HepG2 (cell line): Measurements from ENCODE around the gene SESN3. TPM values are rescaled to one million over a fixed set of nuclear protein-coding genes. Genes with fewer than 3 reads are reported as not detected.
A peak's percentile ranks its signal among the peaks of the same experiment; 100 is the strongest.

Experiments used
- ATAC-seq: fragments of 200-7000 bp; cut with Tn5 transposase; 3 replicates; pipeline ENCODE4 v1.9.1; 2020; ENCODE audit warnings: mild to moderate bottlenecking, moderate library complexity
- BruUV-seq: library from RNA; stranded (reverse); fragments of 400-500 nt; replicated peaks from 2 replicates; lab custom pipeline; 2021; lab: Mats Ljungman, UMichigan
- CTCF ChIA-PET: fragments of 300-600 bp; formaldehyde crosslinking; extraction: SDS; loops from one replicate; lab custom pipeline; 2021; ENCODE audit warnings: low total read pairs, inconsistent platforms, low intra/inter-chr PET ratio; lab: Yijun Ruan, JAX
- POLR2A ChIA-PET: fragments of 350-600 bp; sonication (Branson Sonifier 250); formaldehyde crosslinking; loops from one replicate; lab custom pipeline; 2020; ENCODE audit warnings: antibody characterized with exemption, inconsistent platforms; lab: Yijun Ruan, JAX
- DNase-seq: peaks from one replicate; pipeline ENCODE4 v3.0.0-alpha.2; 2015; ENCODE audit warnings: low spot score
- FAIRE-seq: peaks from 3 replicates; lab custom pipeline; 2011; peaks lifted over from hg19 to GRCh38; lab: Jason Lieb, UNC
- H2AFZ ChIP-seq: one replicate; pipeline ENCODE4 v1.6.1; 2011; ENCODE audit warnings: low read length, inconsistent platforms
- H3K27ac ChIP-seq: fragments of 300-600 bp; 3 replicates; pipeline ENCODE4 v1.8.0; 2011; ENCODE audit warnings: mixed run types, mild to moderate bottlenecking, mixed read lengths, low read length, inconsistent platforms; ENCODE audit not compliant: insufficient read depth; ENCODE audit errors: extremely low read length
- H3K27me3 ChIP-seq, 2 experiments: fragments of 200-600 bp in 1 of 2; 2 replicates in 1 of 2; 3 replicates in 1 of 2; pipeline versions ENCODE4 v1.6.0 to v1.8.0; 2011; ENCODE audit warnings: low read length in 2 of 2, mild to moderate bottlenecking in 2 of 2, moderate library complexity in 2 of 2, inconsistent platforms in 1 of 2; ENCODE audit not compliant: insufficient read depth in 2 of 2, control insufficient read depth in 1 of 2
- H3K36me3 ChIP-seq, 2 experiments: fragments of 200-600 bp in 1 of 2; replicated peaks in 1 of 2; 2 replicates in 1 of 2; 3 replicates in 1 of 2; pipeline versions ENCODE4 v1.5.1 to v1.8.0; 2011; ENCODE audit warnings: low read length in 2 of 2, inconsistent platforms in 1 of 2; ENCODE audit not compliant: insufficient read depth in 2 of 2, control insufficient read depth in 1 of 2
- H3K4me1 ChIP-seq: 2 replicates; pipeline ENCODE4 v1.5.1; 2012; ENCODE audit warnings: low read length, inconsistent platforms; ENCODE audit not compliant: insufficient read depth
- H3K4me2 ChIP-seq: 2 replicates; pipeline ENCODE4 v1.6.0; 2011; ENCODE audit warnings: low read depth, low read length, inconsistent platforms
- H3K4me3 ChIP-seq, 3 experiments: fragments of 200-600 bp in 1 of 3; sonication (generic), shearing (Covaris generic) in 1 of 3; replicated peaks in 1 of 3; 2 replicates each; pipeline ENCODE4 v1.5.1; 2011 to 2016; ENCODE audit warnings: low read length in 3 of 3, inconsistent platforms in 2 of 3, low read depth in 2 of 3, mild to moderate bottlenecking in 2 of 3, control low read depth in 1 of 3, mixed read lengths in 1 of 3; ENCODE audit not compliant: insufficient read depth in 1 of 3
- H3K79me2 ChIP-seq: one replicate; pipeline ENCODE4 v1.6.1; 2011; ENCODE audit warnings: low read length, inconsistent platforms; ENCODE audit not compliant: insufficient read depth
- H3K9ac ChIP-seq: 2 replicates; pipeline ENCODE4 v1.6.0; 2011; ENCODE audit warnings: mild to moderate bottlenecking, low read depth, low read length, inconsistent platforms; ENCODE audit not compliant: insufficient read depth
- H3K9me3 ChIP-seq: 2 replicates; pipeline ENCODE4 v1.5.1; 2012; ENCODE audit warnings: mild to moderate bottlenecking, low read length
- H4K20me1 ChIP-seq: 2 replicates; pipeline ENCODE4 v1.6.0; 2011; ENCODE audit warnings: inconsistent platforms, mild to moderate bottlenecking, low read length, moderate library complexity; ENCODE audit not compliant: insufficient read depth
- CBX2 ChIP-seq, 2 experiments: fragments of 200-600 bp in 1 of 2; sonication (generic); formaldehyde crosslinking in 1 of 2; IDR thresholded peaks; 2 replicates each; pipeline versions ENCODE4 v1.7.0 to v1.8.1; 2018 to 2022; ENCODE audit warnings: low read depth in 2 of 2, low read length in 1 of 2, mild to moderate bottlenecking in 1 of 2, missing genetic modification reagents in 1 of 2
- CBX5 ChIP-seq: sonication (generic); formaldehyde crosslinking; IDR thresholded peaks from 2 replicates; pipeline ENCODE4 v1.4.0; 2020; ENCODE audit warnings: missing genetic modification reagents, borderline replicate concordance
- RFX5 ChIP-seq: IDR thresholded peaks from 2 replicates; pipeline ENCODE4 v1.6.1; 2011; ENCODE audit warnings: low read depth, low read length, improper control_type of control experiment
- XRCC5 ChIP-seq: fragments of 200-400 bp; formaldehyde crosslinking; optimal IDR thresholded peaks from 2 replicates; pipeline ENCODE3; 2017; ENCODE audit warnings: mild to moderate bottlenecking, low read length
- ZNF446 ChIP-seq: sonication (generic); formaldehyde crosslinking; IDR thresholded peaks from 2 replicates; pipeline ENCODE4 v1.5.0; 2020; ENCODE audit warnings: mild to moderate bottlenecking, missing genetic modification reagents
- ZNF512B ChIP-seq: sonication (generic); formaldehyde crosslinking; IDR thresholded peaks from 2 replicates; pipeline ENCODE4 v1.5.1; 2020; ENCODE audit warnings: missing genetic modification reagents, mild to moderate bottlenecking, borderline replicate concordance
- ZNF547 ChIP-seq: sonication (generic); formaldehyde crosslinking; IDR thresholded peaks from 2 replicates; pipeline ENCODE4 v1.5.1; 2020; ENCODE audit warnings: mild to moderate bottlenecking, missing genetic modification reagents
- WGBS: methylation state at CpG from one replicate; pipeline ENCODE4 v1.1.6; 2017; ENCODE audit warnings: low lambda C conversion rate; 5-methylcytosine and 5-hydroxymethylcytosine counted together
- in situ Hi-C: cut with HindIII; loops from 2 replicates; pipeline ENCODE4 v1.10.0; 2017; ENCODE audit warnings: low pct_unique_long_range_greater_than_20kb; ENCODE audit not compliant: extremely low pct_ligation_motif_present
- intact Hi-C: fragments of 100-400 bp; cut with micrococcal nuclease; formaldehyde crosslinking; loops from one replicate; pipeline ENCODE4 v1.10.0; 2022; ENCODE audit not compliant: unreplicated experiment
- polyA plus RNA-seq, 8 experiments: library from polyadenylated mRNA; depleted of rRNA in 3 of 8; stranded (reverse) in 7 of 8; unstranded in 1 of 8; fragments of >200 nt; fragmentation: Illumina TruSeq in 4 of 8; extraction: Trizol in 4 of 8; gene quantifications; 2 replicates each; pipeline versions ENCODE4 v1.2.1 to v1.2.3, GENCODE V29; 2011 to 2016; ENCODE audit warnings: low read depth in 4 of 8, missing spikeins in 1 of 8, mixed read lengths in 1 of 8; ENCODE audit not compliant: insufficient read depth in 1 of 8
- total RNA-seq, 5 experiments: library from RNA; depleted of rRNA; stranded (reverse); fragments of >200 nt; fragmentation: Illumina TruSeq; extraction: Trizol; gene quantifications; 2 replicates each; pipeline ENCODE4 v1.2.3, GENCODE V29; 2016; ENCODE audit warnings: low read depth in 1 of 5
- TF ChIP-seq, protein P1 (sequence below): sonication (generic); formaldehyde crosslinking; IDR thresholded peaks from 2 replicates; pipeline ENCODE4 v1.4.0; 2020; ENCODE audit warnings: mild to moderate bottlenecking, missing genetic modification reagents
- TF ChIP-seq, protein P2 (sequence below): sonication (generic); formaldehyde crosslinking; IDR thresholded peaks from 2 replicates; pipeline ENCODE4 v1.5.1; 2020; ENCODE audit warnings: missing genetic modification reagents, mild to moderate bottlenecking, borderline replicate concordance
- TF ChIP-seq, protein P3 (sequence below): sonication (generic); formaldehyde crosslinking; IDR thresholded peaks from 2 replicates; pipeline ENCODE4 v1.5.1; 2020; ENCODE audit warnings: mild to moderate bottlenecking, missing genetic modification reagents, moderate library complexity
- TF ChIP-seq, protein P4 (sequence below): sonication (generic); formaldehyde crosslinking; conservative IDR thresholded peaks from 2 replicates; pipeline ENCODE4 v1.8.0; 2022; ENCODE audit warnings: mild to moderate bottlenecking, moderate library complexity, missing genetic modification reagents

The SESN3 gene
- total and polyA plus RNA-seq, 2 of the 13 experiments (the other 11 are each of a cell fraction or from before 2014, with no cell fraction given), result 0.53 to 0.86 TPM

- no peak overlapping the region for H2AFZ ChIP-seq
- H3K4me3 ChIP-seq, result peak overlapping the region; percentile 47 to 73 (median 62)
- peak; percentile 2 for ATAC-seq
- peak overlapping the region; percentile 73 for H3K4me2 ChIP-seq
- 5% methylated on average over 26 of the region's 42 CpGs for WGBS
- CTCF ChIA-PET, result no interaction called here
- no peak for FAIRE-seq
- DNase-seq, result no peak
- no peaks in the 10 kb centered on the region for H3K9me3 ChIP-seq
- no TSS peak for BruUV-seq
- no peaks in the 10 kb centered on the region for H3K36me3 ChIP-seq
- H3K27ac ChIP-seq, result no peak overlapping the region
- H4K20me1 ChIP-seq, result no peaks in the 10 kb centered on the region
- intact Hi-C loops, result loop anchor here (2.0 kb wide), 4 partner anchors 53 to 559 kb away; partner anchors contain the start of gene FAM76B
- in situ Hi-C loops, result loop anchor here (25.0 kb wide), 1 partner anchor 143 kb away; the partner anchor contains the start of gene ENDOD1
- no peaks in the 10 kb centered on the region for H3K79me2 ChIP-seq
- peaks cover 0 to 36% of the 10 kb centered on the region in 2 experiments; a peak in 3 of 5 replicates for H3K27me3 ChIP-seq
- H3K9ac ChIP-seq, result peak overlapping the region; percentile 21; the same call in 1 of the 2 replicates
- H3K4me1 ChIP-seq, result peaks cover 29% of the 10 kb centered on the region
- POLR2A ChIA-PET, result interaction anchor here (1.0 to 1.1 kb wide), 2 partner anchors 163 to 257 kb away, joined by 3 to 4 read pairs; partner anchors contain the start of genes CWC15, KDM4D and SRSF8
- TF ChIP-seq, protein P1, sequence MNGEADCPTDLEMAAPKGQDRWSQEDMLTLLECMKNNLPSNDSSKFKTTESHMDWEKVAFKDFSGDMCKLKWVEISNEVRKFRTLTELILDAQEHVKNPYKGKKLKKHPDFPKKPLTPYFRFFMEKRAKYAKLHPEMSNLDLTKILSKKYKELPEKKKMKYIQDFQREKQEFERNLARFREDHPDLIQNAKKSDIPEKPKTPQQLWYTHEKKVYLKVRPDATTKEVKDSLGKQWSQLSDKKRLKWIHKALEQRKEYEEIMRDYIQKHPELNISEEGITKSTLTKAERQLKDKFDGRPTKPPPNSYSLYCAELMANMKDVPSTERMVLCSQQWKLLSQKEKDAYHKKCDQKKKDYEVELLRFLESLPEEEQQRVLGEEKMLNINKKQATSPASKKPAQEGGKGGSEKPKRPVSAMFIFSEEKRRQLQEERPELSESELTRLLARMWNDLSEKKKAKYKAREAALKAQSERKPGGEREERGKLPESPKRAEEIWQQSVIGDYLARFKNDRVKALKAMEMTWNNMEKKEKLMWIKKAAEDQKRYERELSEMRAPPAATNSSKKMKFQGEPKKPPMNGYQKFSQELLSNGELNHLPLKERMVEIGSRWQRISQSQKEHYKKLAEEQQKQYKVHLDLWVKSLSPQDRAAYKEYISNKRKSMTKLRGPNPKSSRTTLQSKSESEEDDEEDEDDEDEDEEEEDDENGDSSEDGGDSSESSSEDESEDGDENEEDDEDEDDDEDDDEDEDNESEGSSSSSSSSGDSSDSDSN (CRISPR knock-in tag), result 0 out of 2 replicates have a peak, but pooled peaks have one; percentile 46
- peak; percentile 10 for TF ChIP-seq XRCC5
- 0 out of 2 replicates have a peak, but pooled peaks have one; percentile 53 for TF ChIP-seq ZNF446 (CRISPR knock-in tag)
- TF ChIP-seq, protein P2, sequence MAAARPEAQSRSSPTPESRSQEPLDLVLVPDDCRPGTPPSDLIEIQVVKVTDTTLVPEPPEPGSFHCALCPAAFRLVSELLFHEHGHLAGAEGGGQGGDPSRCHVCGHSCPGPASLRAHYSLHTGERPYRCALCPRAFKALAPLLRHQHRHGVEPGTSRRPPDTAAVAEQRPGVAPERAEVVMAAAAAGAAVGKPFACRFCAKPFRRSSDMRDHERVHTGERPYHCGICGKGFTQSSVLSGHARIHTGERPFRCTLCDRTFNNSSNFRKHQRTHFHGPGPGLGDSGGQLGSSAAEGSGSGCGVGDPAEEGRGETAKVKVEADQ (CRISPR knock-in tag), result 0 out of 2 replicates have a peak, but pooled peaks have one; percentile 22
- TF ChIP-seq, protein P3, sequence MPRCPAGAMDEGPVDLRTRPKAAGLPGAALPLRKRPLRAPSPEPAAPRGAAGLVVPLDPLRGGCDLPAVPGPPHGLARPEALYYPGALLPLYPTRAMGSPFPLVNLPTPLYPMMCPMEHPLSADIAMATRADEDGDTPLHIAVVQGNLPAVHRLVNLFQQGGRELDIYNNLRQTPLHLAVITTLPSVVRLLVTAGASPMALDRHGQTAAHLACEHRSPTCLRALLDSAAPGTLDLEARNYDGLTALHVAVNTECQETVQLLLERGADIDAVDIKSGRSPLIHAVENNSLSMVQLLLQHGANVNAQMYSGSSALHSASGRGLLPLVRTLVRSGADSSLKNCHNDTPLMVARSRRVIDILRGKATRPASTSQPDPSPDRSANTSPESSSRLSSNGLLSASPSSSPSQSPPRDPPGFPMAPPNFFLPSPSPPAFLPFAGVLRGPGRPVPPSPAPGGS (CRISPR knock-in tag), result 0 out of 2 replicates have a peak, but pooled peaks have one; percentile 22
- TF ChIP-seq, protein P4, sequence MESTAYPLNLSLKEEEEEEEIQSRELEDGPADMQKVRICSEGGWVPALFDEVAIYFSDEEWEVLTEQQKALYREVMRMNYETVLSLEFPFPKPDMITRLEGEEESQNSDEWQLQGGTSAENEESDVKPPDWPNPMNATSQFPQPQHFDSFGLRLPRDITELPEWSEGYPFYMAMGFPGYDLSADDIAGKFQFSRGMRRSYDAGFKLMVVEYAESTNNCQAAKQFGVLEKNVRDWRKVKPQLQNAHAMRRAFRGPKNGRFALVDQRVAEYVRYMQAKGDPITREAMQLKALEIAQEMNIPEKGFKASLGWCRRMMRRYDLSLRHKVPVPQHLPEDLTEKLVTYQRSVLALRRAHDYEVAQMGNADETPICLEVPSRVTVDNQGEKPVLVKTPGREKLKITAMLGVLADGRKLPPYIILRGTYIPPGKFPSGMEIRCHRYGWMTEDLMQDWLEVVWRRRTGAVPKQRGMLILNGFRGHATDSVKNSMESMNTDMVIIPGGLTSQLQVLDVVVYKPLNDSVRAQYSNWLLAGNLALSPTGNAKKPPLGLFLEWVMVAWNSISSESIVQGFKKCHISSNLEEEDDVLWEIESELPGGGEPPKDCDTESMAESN (CRISPR knock-in tag), result no peak
- TF ChIP-seq ZNF547, result 0 out of 2 replicates have a peak, but pooled peaks have one; percentile 46
- 0 out of 2 replicates have a peak, but pooled peaks have one; percentile 62 for TF ChIP-seq ZNF512B (CRISPR knock-in tag)
- TF ChIP-seq CBX5, result no peak
- no peak; the same call in 1 of the 2 replicates for TF ChIP-seq CBX2 (IDR thresholded peaks at IDR 0.05; ENCODE audit: low read depth, low read length)
- 0 out of 2 replicates have a peak, but pooled peaks have one; percentile 64 for TF ChIP-seq CBX2 (CRISPR knock-in tag; IDR thresholded peaks at IDR 0.05; ENCODE audit: low read depth)
- TF ChIP-seq RFX5, result no peak
Observed at GRCh38 chr11:95229993-95230809, 801 bp downstream of the SESN3 start.
